GM23338 (cell line): Measurements from ENCODE around the gene ACOT8. TPM values are rescaled to one million over a fixed set of nuclear protein-coding genes. Genes with fewer than 3 reads are reported as not detected.
A peak's percentile ranks its signal among the peaks of the same experiment; 100 is the strongest.

ENCODE experiments used
- CREB1 ChIP-seq: fragments of 250-450 bp; sonication (Bioruptor Pico); IDR thresholded peaks from 2 replicates; pipeline ENCODE4 v1.5.0; 2020; ENCODE audit warnings: low read depth, mild to moderate bottlenecking, moderate library complexity
- NANOG ChIP-seq: IDR thresholded peaks from 2 replicates; pipeline ENCODE4 v1.6.1; 2016; ENCODE audit warnings: antibody characterized with exemption, borderline replicate concordance
- POLR2AphosphoS5 ChIP-seq: IDR thresholded peaks from 2 replicates; pipeline ENCODE4 v1.6.1; 2016; ENCODE audit warnings: antibody characterized with exemption, low read depth
- STAT1 ChIP-seq: IDR thresholded peaks from one replicate; pipeline ENCODE4 v1.6.1; 2016; ENCODE audit warnings: antibody characterized with exemption; ENCODE audit not compliant: unreplicated experiment
- ZNF114 ChIP-seq: fragments of 250-450 bp; sonication (Bioruptor Pico); IDR thresholded peaks from 2 replicates; pipeline ENCODE4 v1.5.0; 2020; ENCODE audit warnings: mild to moderate bottlenecking, moderate library complexity
- polyA plus RNA-seq: library from polyadenylated mRNA; unstranded; fragments of >200 nt; fragmentation: Nextera tagmentation; extraction: Ambion mirVana; gene quantifications from 2 replicates; pipeline ENCODE4 v1.2.1, GENCODE V29; 2016
- total RNA-seq: library from RNA; depleted of rRNA; stranded (reverse); fragments of >200 nt; shearing (Covaris generic); gene quantifications from 2 replicates; pipeline ENCODE4 v1.2.3, GENCODE V29; 2014
- TF ChIP-seq, protein P1 (sequence below): fragments of 250-450 bp; sonication (Bioruptor Pico); IDR thresholded peaks from 2 replicates; pipeline ENCODE4 v1.5.0; 2020; ENCODE audit warnings: mild to moderate bottlenecking, moderate library complexity

Gene ACOT8
- total and polyA plus RNA-seq, 2 experiments from 2014 or later: 42.0 to 75.2 TPM

GRCh38 chr20:45890985-45891983 lies 34.1 kb upstream of the ACOT8 start, which contains the start of the genes CTSA and NEURL2 (continued):
- TF ChIP-seq, protein P1, sequence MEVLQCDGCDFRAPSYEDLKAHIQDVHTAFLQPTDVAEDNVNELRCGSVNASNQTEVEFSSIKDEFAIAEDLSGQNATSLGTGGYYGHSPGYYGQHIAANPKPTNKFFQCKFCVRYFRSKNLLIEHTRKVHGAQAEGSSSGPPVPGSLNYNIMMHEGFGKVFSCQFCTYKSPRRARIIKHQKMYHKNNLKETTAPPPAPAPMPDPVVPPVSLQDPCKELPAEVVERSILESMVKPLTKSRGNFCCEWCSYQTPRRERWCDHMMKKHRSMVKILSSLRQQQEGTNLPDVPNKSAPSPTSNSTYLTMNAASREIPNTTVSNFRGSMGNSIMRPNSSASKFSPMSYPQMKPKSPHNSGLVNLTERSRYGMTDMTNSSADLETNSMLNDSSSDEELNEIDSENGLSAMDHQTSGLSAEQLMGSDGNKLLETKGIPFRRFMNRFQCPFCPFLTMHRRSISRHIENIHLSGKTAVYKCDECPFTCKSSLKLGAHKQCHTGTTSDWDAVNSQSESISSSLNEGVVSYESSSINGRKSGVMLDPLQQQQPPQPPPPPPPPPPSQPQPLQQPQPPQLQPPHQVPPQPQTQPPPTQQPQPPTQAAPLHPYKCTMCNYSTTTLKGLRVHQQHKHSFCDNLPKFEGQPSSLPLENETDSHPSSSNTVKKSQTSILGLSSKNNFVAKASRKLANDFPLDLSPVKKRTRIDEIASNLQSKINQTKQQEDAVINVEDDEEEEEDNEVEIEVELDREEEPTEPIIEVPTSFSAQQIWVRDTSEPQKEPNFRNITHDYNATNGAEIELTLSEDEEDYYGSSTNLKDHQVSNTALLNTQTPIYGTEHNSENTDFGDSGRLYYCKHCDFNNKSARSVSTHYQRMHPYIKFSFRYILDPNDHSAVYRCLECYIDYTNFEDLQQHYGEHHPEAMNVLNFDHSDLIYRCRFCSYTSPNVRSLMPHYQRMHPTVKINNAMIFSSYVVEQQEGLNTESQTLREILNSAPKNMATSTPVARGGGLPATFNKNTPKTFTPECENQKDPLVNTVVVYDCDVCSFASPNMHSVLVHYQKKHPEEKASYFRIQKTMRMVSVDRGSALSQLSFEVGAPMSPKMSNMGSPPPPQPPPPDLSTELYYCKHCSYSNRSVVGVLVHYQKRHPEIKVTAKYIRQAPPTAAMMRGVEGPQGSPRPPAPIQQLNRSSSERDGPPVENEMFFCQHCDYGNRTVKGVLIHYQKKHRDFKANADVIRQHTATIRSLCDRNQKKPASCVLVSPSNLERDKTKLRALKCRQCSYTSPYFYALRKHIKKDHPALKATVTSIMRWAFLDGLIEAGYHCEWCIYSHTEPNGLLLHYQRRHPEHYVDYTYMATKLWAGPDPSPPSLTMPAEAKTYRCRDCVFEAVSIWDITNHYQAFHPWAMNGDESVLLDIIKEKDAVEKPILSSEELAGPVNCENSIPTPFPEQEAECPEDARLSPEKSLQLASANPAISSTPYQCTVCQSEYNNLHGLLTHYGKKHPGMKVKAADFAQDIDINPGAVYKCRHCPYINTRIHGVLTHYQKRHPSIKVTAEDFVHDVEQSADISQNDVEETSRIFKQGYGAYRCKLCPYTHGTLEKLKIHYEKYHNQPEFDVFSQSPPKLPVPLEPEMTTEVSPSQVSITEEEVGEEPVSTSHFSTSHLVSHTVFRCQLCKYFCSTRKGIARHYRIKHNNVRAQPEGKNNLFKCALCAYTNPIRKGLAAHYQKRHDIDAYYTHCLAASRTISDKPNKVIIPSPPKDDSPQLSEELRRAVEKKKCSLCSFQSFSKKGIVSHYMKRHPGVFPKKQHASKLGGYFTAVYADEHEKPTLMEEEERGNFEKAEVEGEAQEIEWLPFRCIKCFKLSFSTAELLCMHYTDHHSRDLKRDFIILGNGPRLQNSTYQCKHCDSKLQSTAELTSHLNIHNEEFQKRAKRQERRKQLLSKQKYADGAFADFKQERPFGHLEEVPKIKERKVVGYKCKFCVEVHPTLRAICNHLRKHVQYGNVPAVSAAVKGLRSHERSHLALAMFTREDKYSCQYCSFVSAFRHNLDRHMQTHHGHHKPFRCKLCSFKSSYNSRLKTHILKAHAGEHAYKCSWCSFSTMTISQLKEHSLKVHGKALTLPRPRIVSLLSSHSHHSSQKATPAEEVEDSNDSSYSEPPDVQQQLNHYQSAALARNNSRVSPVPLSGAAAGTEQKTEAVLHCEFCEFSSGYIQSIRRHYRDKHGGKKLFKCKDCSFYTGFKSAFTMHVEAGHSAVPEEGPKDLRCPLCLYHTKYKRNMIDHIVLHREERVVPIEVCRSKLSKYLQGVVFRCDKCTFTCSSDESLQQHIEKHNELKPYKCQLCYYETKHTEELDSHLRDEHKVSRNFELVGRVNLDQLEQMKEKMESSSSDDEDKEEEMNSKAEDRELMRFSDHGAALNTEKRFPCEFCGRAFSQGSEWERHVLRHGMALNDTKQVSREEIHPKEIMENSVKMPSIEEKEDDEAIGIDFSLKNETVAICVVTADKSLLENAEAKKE (CRISPR knock-in tag): no peak
- TF ChIP-seq STAT1: no peak
- TF ChIP-seq CREB1 (CRISPR knock-in tag): no peak
- TF ChIP-seq POLR2AphosphoS5: peak; percentile 82
- TF ChIP-seq NANOG: no peak
- TF ChIP-seq ZNF114: no peak
